ENCODE measurements around the gene DDC. TPM values are rescaled to one million over a fixed set of nuclear protein-coding genes. Genes with fewer than 3 reads are reported as not detected.
A peak's percentile ranks its signal among the peaks of the same experiment; 100 is the strongest.

DDC gene
- total RNA-seq, 4 donors from 2014 or later, result 0.35 TPM; not detected in 3

- intact Hi-C loops (cut with DNase I), result no loop called here
- 79 to 86% methylated on average over 18 of the region's 18 CpGs for WGBS, 2 donors
Observed at GRCh38 chr7:50598460-50599343, 33.5 kb upstream of the DDC start.

GRCh38 chr7:50596484-50596883, 31.3 kb upstream of the DDC start:
- H3K36me3 ChIP-seq, result peaks cover 0 to 76% (median 0%) of the 10 kb centered on the region in 3 donors
- H3K27ac ChIP-seq, result no peak overlapping the region
- no peaks in the 10 kb centered on the region for H3K4me1 ChIP-seq
- H3K27me3 ChIP-seq, result no peaks in the 10 kb centered on the region
- 64 to 75% methylated on average over 4 of the region's 4 CpGs for WGBS, 2 donors
- no peak overlapping the region for H3K4me3 ChIP-seq
- intact Hi-C loops (cut with DNase I), result no loop called here
- TF ChIP-seq POLR2A (IDR thresholded peaks at IDR 0.05), result no peak
- no peak for TF ChIP-seq CTCF (IDR thresholded peaks at IDR 0.05)
- DNase-seq, result no peak
- H3K9me3 ChIP-seq, result no peaks in the 10 kb centered on the region

More at GRCh38 chr7:50598460-50599343, 33.5 kb upstream of the DDC start:
- no peak overlapping the region for H3K4me3 ChIP-seq
- no peaks in the 10 kb centered on the region for H3K4me1 ChIP-seq
- no peak overlapping the region for H3K27ac ChIP-seq
- TF ChIP-seq CTCF (IDR thresholded peaks at IDR 0.05) (no peak), POLR2A (IDR thresholded peaks at IDR 0.05) (no peak)
- peaks cover 0 to 70% (median 0%) of the 10 kb centered on the region in 3 donors for H3K36me3 ChIP-seq
- H3K27me3 ChIP-seq, result no peaks in the 10 kb centered on the region
- no peaks in the 10 kb centered on the region for H3K9me3 ChIP-seq
- no peak for DNase-seq

GRCh38 chr7:50595491-50596102, 30.4 kb upstream of the DDC start:
- DNase-seq, result no peak

GRCh38 chr7:50594734-50595485, 29.7 kb upstream of the DDC start:
- Histone ChIP-seq H3K27me3 (no peaks in the 10 kb centered on the region), H3K9me3 (no peaks in the 10 kb centered on the region), H3K4me3 (no peak overlapping the region), H3K36me3 (peaks cover 0 to 71% (median 0%) of the 10 kb centered on the region in 3 donors), H3K27ac (no peak overlapping the region), H3K4me1 (no peaks in the 10 kb centered on the region)
- intact Hi-C loops (cut with DNase I), result no loop called here
- no peak for TF ChIP-seq CTCF (IDR thresholded peaks at IDR 0.05)
- no peak for DNase-seq
- 81 to 87% methylated on average over 7 of the region's 7 CpGs for WGBS, 2 donors

More at GRCh38 chr7:50595491-50596102, 30.4 kb upstream of the DDC start:
- no peaks in the 10 kb centered on the region for H3K9me3 ChIP-seq
- 39 to 60% methylated on average over 5 of the region's 5 CpGs for WGBS, 2 donors
- intact Hi-C loops (cut with DNase I), result no loop called here
- H3K27me3 ChIP-seq, result no peaks in the 10 kb centered on the region
- H3K36me3 ChIP-seq, result peaks cover 0 to 73% (median 0%) of the 10 kb centered on the region in 3 donors
- H3K27ac ChIP-seq, result no peak overlapping the region
- no peaks in the 10 kb centered on the region for H3K4me1 ChIP-seq
- TF ChIP-seq CTCF (IDR thresholded peaks at IDR 0.05) (peak in 5 of 6 experiments; percentile 27 to 49 (median 37)), POLR2A (IDR thresholded peaks at IDR 0.05) (no peak)
- no peak overlapping the region for H3K4me3 ChIP-seq

Data from esophagus squamous epithelium (tissue), 5 donors.